HG02759 (cell line): ENCODE measurements around the gene CCSER2.
A peak's percentile ranks its signal among the peaks of the same experiment; 100 is the strongest.
"Not testable (repeated sequence)": the region's sequence is repeated elsewhere in the genome, so short reads cannot be mapped to it uniquely, and the experiment has no call there.

ENCODE experiments used
- ATAC-seq: cut with Tn5 transposase; IDR thresholded peaks from one replicate; pipeline ENCODE4 v1.9.1; 2021; ENCODE audit warnings: mild to moderate bottlenecking, moderate library complexity; ENCODE audit not compliant: unreplicated experiment

CCSER2 gene

GRCh38 chr10:84511709-84512285 lies 183.4 kb downstream of the CCSER2 start:
- ATAC-seq = no peak

- ATAC-seq = no peak
Observed at GRCh38 chr10:84517554-84517953, 189.2 kb downstream of the CCSER2 start.

- ATAC-seq = no peak
Observed at GRCh38 chr10:84519235-84519634, 190.8 kb downstream of the CCSER2 start.

GRCh38 chr10:84521013-84521412 lies 192.6 kb downstream of the CCSER2 start:
- ATAC-seq = no peak

GRCh38 chr10:84521468-84521867 lies 193.1 kb downstream of the CCSER2 start:
- ATAC-seq = no peak

GRCh38 chr10:84522612-84523462 lies 194.4 kb downstream of the CCSER2 start:
- no peak for ATAC-seq

- no peak for ATAC-seq
Observed at GRCh38 chr10:84523526-84523925, 195.1 kb downstream of the CCSER2 start.

GRCh38 chr10:84524435-84524834 lies 196.0 kb downstream of the CCSER2 start:
- ATAC-seq = no peak

GRCh38 chr10:84525120-84525806 lies 196.9 kb downstream of the CCSER2 start:
- no peak for ATAC-seq

GRCh38 chr10:84525807-84526182 lies 197.4 kb downstream of the CCSER2 start:
- not testable (repeated sequence) for ATAC-seq

GRCh38 chr10:84527386-84527785 lies 199.0 kb downstream of the CCSER2 start:
- not testable (repeated sequence) for ATAC-seq

GRCh38 chr10:84528526-84528925 lies 200.1 kb downstream of the CCSER2 start:
- ATAC-seq = not testable (repeated sequence)

- ATAC-seq = no peak
Observed at GRCh38 chr10:84530724-84531325, 202.4 kb downstream of the CCSER2 start.

- no peak for ATAC-seq
Observed at GRCh38 chr10:84531396-84531795, 203.0 kb downstream of the CCSER2 start.

GRCh38 chr10:84534168-84534567 lies 205.8 kb downstream of the CCSER2 start:
- ATAC-seq = no peak

- ATAC-seq = peak; percentile 68
Observed at GRCh38 chr10:84537447-84537931, 209.1 kb downstream of the CCSER2 start.

- no peak for ATAC-seq
Observed at GRCh38 chr10:84538036-84538435, 209.6 kb downstream of the CCSER2 start.

GRCh38 chr10:84539216-84539615 lies 210.8 kb downstream of the CCSER2 start:
- ATAC-seq = no peak

- peak; percentile 29 for ATAC-seq
Observed at GRCh38 chr10:84540022-84540616, 211.7 kb downstream of the CCSER2 start.

- ATAC-seq = peak; percentile 91
Observed at GRCh38 chr10:84540617-84541288, 212.4 kb downstream of the CCSER2 start.
